Measurements from ENCODE around the gene NAALADL2. TPM values are rescaled to one million over a fixed set of nuclear protein-coding genes. Genes with fewer than 3 reads are reported as not detected.

The NAALADL2 gene
- total RNA-seq, 1 experiment from 2014 or later: 12.8 TPM

- no peaks in the 10 kb centered on the region for H4K20me1 ChIP-seq (ENCODE audit: insufficient read depth)
- no TSS peak for BruUV-seq (replicated peaks)
- H3K4me1 ChIP-seq (replicated peaks; ENCODE audit: insufficient read depth): no peaks in the 10 kb centered on the region
- no peaks in the 10 kb centered on the region for H3F3A ChIP-seq (ENCODE audit: insufficient read depth, low read depth)
- TF ChIP-seq EZH2 (IDR thresholded peaks at IDR 0.05; ENCODE audit: low read depth) (no peak), CTCF (conservative IDR thresholded peaks at IDR 0.05) (no peak)
- no peak overlapping the region for H3K4me3 ChIP-seq
- DNase-seq: no peak
- intact Hi-C loops (cut with micrococcal nuclease; ENCODE audit: unreplicated experiment): no loop called here
- H3K36me3 ChIP-seq (ENCODE audit: low read depth): no peaks in the 10 kb centered on the region
- ChIA-PET POLR2A (ENCODE audit: unreplicated experiment) (no interaction called here), CTCF (no interaction called here)
- H2AFZ ChIP-seq: 0 out of 2 replicates have a peak overlapping the region, but pooled peaks have one; percentile 19
- H3K27me3 ChIP-seq (ENCODE audit: insufficient read depth, low read depth): no peaks in the 10 kb centered on the region
- H3K27ac ChIP-seq: no peak overlapping the region
- H3K79me2 ChIP-seq (ENCODE audit: low read depth): no peaks in the 10 kb centered on the region
- H3K9me2 ChIP-seq (ENCODE audit: insufficient read depth): no peaks in the 10 kb centered on the region
- H3K4me2 ChIP-seq: no peak overlapping the region
- H3K9me3 ChIP-seq (ENCODE audit: insufficient read depth, low read depth): no peaks in the 10 kb centered on the region
These were observed 636.2 kb downstream of the NAALADL2 start for GRCh38 chr3:175495331-175495730.

- intact Hi-C loops (cut with micrococcal nuclease; ENCODE audit: unreplicated experiment): no loop called here
- Histone ChIP-seq H3K4me2 (no peak overlapping the region), H3K79me2 (ENCODE audit: low read depth) (no peaks in the 10 kb centered on the region), H4K20me1 (ENCODE audit: insufficient read depth) (no peaks in the 10 kb centered on the region), H3K9me2 (ENCODE audit: insufficient read depth) (peaks cover 3% of the 10 kb centered on the region; the same call in 1 of the 2 replicates), H3K9me3 (ENCODE audit: insufficient read depth, low read depth) (0 out of 2 replicates have a peak, but pooled peaks cover 3% of the 10 kb centered on the region), H3F3A (ENCODE audit: insufficient read depth, low read depth) (no peaks in the 10 kb centered on the region), H3K27me3 (ENCODE audit: insufficient read depth, low read depth) (no peaks in the 10 kb centered on the region), H3K4me3 (no peak overlapping the region), H3K27ac (no peak overlapping the region), H3K36me3 (ENCODE audit: low read depth) (no peaks in the 10 kb centered on the region), H2AFZ (no peak overlapping the region), H3K4me1 (replicated peaks; ENCODE audit: insufficient read depth) (no peaks in the 10 kb centered on the region)
- POLR2A ChIA-PET (ENCODE audit: unreplicated experiment): interaction anchor here (0.7 kb wide), 1 partner anchor 1873 kb away, joined by 7 read pairs; no protein-coding TSS in a partner anchor
- CTCF ChIA-PET: no interaction called here
- no peak for DNase-seq
- no TSS peak for BruUV-seq (replicated peaks)
- TF ChIP-seq EZH2 (IDR thresholded peaks at IDR 0.05; ENCODE audit: low read depth) (no peak), CTCF (conservative IDR thresholded peaks at IDR 0.05) (no peak)
These were observed 643.0 kb downstream of the NAALADL2 start for GRCh38 chr3:175502155-175502554.

- H3K9me3 ChIP-seq (ENCODE audit: insufficient read depth, low read depth): no peaks in the 10 kb centered on the region
- no peak overlapping the region for H3K4me2 ChIP-seq
- ChIA-PET POLR2A (ENCODE audit: unreplicated experiment) (no interaction called here), CTCF (no interaction called here)
- H4K20me1 ChIP-seq (ENCODE audit: insufficient read depth): no peaks in the 10 kb centered on the region
- no peak overlapping the region for H3K4me3 ChIP-seq
- no peak overlapping the region for H2AFZ ChIP-seq
- H3K9me2 ChIP-seq (ENCODE audit: insufficient read depth): 0 out of 2 replicates have a peak, but pooled peaks cover 9% of the 10 kb centered on the region
- H3K36me3 ChIP-seq (ENCODE audit: low read depth): no peaks in the 10 kb centered on the region
- H3K27ac ChIP-seq: no peak overlapping the region
- no peak for DNase-seq
- no peaks in the 10 kb centered on the region for H3F3A ChIP-seq (ENCODE audit: insufficient read depth, low read depth)
- no peak for TF ChIP-seq EZH2 (IDR thresholded peaks at IDR 0.05; ENCODE audit: low read depth)
- no peak for TF ChIP-seq CTCF (conservative IDR thresholded peaks at IDR 0.05)
- no TSS peak for BruUV-seq (replicated peaks)
- intact Hi-C loops (cut with micrococcal nuclease; ENCODE audit: unreplicated experiment): no loop called here
- H3K79me2 ChIP-seq (ENCODE audit: low read depth): no peaks in the 10 kb centered on the region
- no peaks in the 10 kb centered on the region for H3K27me3 ChIP-seq (ENCODE audit: insufficient read depth, low read depth)
- H3K4me1 ChIP-seq (replicated peaks; ENCODE audit: insufficient read depth): no peaks in the 10 kb centered on the region
These were observed 652.2 kb downstream of the NAALADL2 start for GRCh38 chr3:175511219-175511785.
